Activated CD8-positive, alpha-beta T cell treated with anti-CD3 and anti-CD28 coated beads for 36 hours (primary cell): ENCODE data around the gene ACAD8. TPM values are rescaled to one million over a fixed set of nuclear protein-coding genes. Genes with fewer than 3 reads are reported as not detected.

ENCODE experiments used
- ATAC-seq: fragments of 200-7000 bp; cut with Tn5 transposase; one replicate; pipeline ENCODE4 v1.10.0; 2021; ENCODE audit warnings: mild to moderate bottlenecking, moderate library complexity
- CTCF ChIA-PET: fragments of 350-600 bp; sonication (Branson Sonifier 250); formaldehyde crosslinking; loops from one replicate; lab custom pipeline; 2021; ENCODE audit warnings: antibody characterized with exemption; lab: Charles Lee
- POLR2A ChIA-PET: fragments of 350-600 bp; sonication (Branson Sonifier 250); formaldehyde crosslinking; loops from one replicate; lab custom pipeline; 2021; ENCODE audit warnings: antibody characterized with exemption; lab: Charles Lee
- DNase-seq: peaks from one replicate; pipeline ENCODE4 v3.0.0-alpha.2; 2020
- H3K27ac Mint-ChIP-seq: one replicate; pipeline ENCODE4 v1.8.0; 2021; ENCODE audit warnings: mild to moderate bottlenecking, mixed read lengths
- H3K27me3 Mint-ChIP-seq: one replicate; pipeline ENCODE4 v1.8.0; 2021; ENCODE audit warnings: mixed read lengths
- H3K36me3 Mint-ChIP-seq: one replicate; pipeline ENCODE4 v1.8.0; 2021; ENCODE audit warnings: low read depth, mixed read lengths
- H3K4me1 Mint-ChIP-seq: one replicate; pipeline ENCODE4 v1.8.0; 2021; ENCODE audit warnings: low read depth, mixed read lengths
- H3K4me3 Mint-ChIP-seq: one replicate; pipeline ENCODE4 v1.8.0; 2021; ENCODE audit warnings: mild to moderate bottlenecking, moderate library complexity, mixed read lengths
- H3K9me3 Mint-ChIP-seq: one replicate; pipeline ENCODE4 v1.8.0; 2021; ENCODE audit warnings: mixed read lengths
- CTCF ChIP-seq: fragments of 200-600 bp; IDR thresholded peaks from one replicate; pipeline ENCODE4 v1.8.0; 2022; ENCODE audit warnings: antibody characterized with exemption, mild to moderate bottlenecking
- intact Hi-C: fragments of 100-400 bp; cut with micrococcal nuclease; formaldehyde crosslinking; loops from one replicate; pipeline ENCODE4 v1.10.0; 2022
- total RNA-seq, 2 experiments: library from RNA; stranded (reverse); gene quantifications; one replicate each; pipeline ENCODE4 v1.2.3, GENCODE V29; 2021

ACAD8 gene
- total RNA-seq, 2 experiments from 2014 or later, result 13.1 to 13.8 TPM

- Mint-ChIP-seq H3K9me3 (no peaks in the 10 kb centered on the region), H3K4me1 (no peaks in the 10 kb centered on the region), H3K27me3 (no peaks in the 10 kb centered on the region), H3K27ac (no peak overlapping the region), H3K4me3 (no peak overlapping the region), H3K36me3 (peaks cover 2% of the 10 kb centered on the region)
- no peak for DNase-seq
- ChIA-PET POLR2A (no interaction called here), CTCF (no interaction called here)
- intact Hi-C loops, result no loop called here
- TF ChIP-seq CTCF, result no peak
- no peak for ATAC-seq
Measured at GRCh38 chr11:134293119-134294113, 40.0 kb downstream of the ACAD8 start.

GRCh38 chr11:134294664-134295063, 41.3 kb downstream of the ACAD8 start:
- POLR2A ChIA-PET, result interaction anchor here (0.9 kb wide), 1 partner anchor 11 kb away, joined by 3 read pairs; no protein-coding TSS in a partner anchor
- H3K27me3 Mint-ChIP-seq, result no peaks in the 10 kb centered on the region
- H3K4me3 Mint-ChIP-seq, result no peak overlapping the region
- no peak overlapping the region for H3K27ac Mint-ChIP-seq
- H3K4me1 Mint-ChIP-seq, result no peaks in the 10 kb centered on the region
- CTCF ChIA-PET, result no interaction called here
- DNase-seq, result no peak
- ATAC-seq, result no peak
- intact Hi-C loops, result no loop called here
- TF ChIP-seq CTCF, result no peak
- H3K9me3 Mint-ChIP-seq, result no peaks in the 10 kb centered on the region
- peaks cover 4% of the 10 kb centered on the region for H3K36me3 Mint-ChIP-seq

- CTCF ChIA-PET, result no interaction called here
- no peak for DNase-seq
- Mint-ChIP-seq H3K36me3 (peaks cover 13% of the 10 kb centered on the region), H3K27me3 (peaks cover 3% of the 10 kb centered on the region), H3K9me3 (peaks cover 7% of the 10 kb centered on the region), H3K4me1 (no peaks in the 10 kb centered on the region), H3K27ac (no peak overlapping the region), H3K4me3 (no peak overlapping the region)
- intact Hi-C loops, result no loop called here
- no peak for TF ChIP-seq CTCF
- POLR2A ChIA-PET, result no interaction called here
- ATAC-seq, result no peak
Measured at GRCh38 chr11:134312223-134312622, 58.9 kb downstream of the ACAD8 start.

GRCh38 chr11:134312807-134313206, 59.4 kb downstream of the ACAD8 start:
- no peak for TF ChIP-seq CTCF
- intact Hi-C loops, result no loop called here
- Mint-ChIP-seq H3K9me3 (peaks cover 11% of the 10 kb centered on the region), H3K4me1 (no peaks in the 10 kb centered on the region), H3K27ac (no peak overlapping the region), H3K36me3 (peaks cover 12% of the 10 kb centered on the region), H3K27me3 (peaks cover 3% of the 10 kb centered on the region), H3K4me3 (no peak overlapping the region)
- ChIA-PET POLR2A (no interaction called here), CTCF (no interaction called here)
- DNase-seq (no peak), ATAC-seq (no peak)

GRCh38 chr11:134313379-134313778, 60.0 kb downstream of the ACAD8 start:
- ATAC-seq (no peak), DNase-seq (no peak)
- peaks cover 17% of the 10 kb centered on the region for H3K36me3 Mint-ChIP-seq
- POLR2A ChIA-PET, result no interaction called here
- H3K4me3 Mint-ChIP-seq, result no peak overlapping the region
- intact Hi-C loops, result no loop called here
- CTCF ChIA-PET, result no interaction called here
- TF ChIP-seq CTCF, result no peak
- no peaks in the 10 kb centered on the region for H3K4me1 Mint-ChIP-seq
- no peak overlapping the region for H3K27ac Mint-ChIP-seq
- peaks cover 15% of the 10 kb centered on the region for H3K9me3 Mint-ChIP-seq
- peaks cover 3% of the 10 kb centered on the region for H3K27me3 Mint-ChIP-seq
